MCF 10A (cell line): ENCODE data around the gene ARID3B. TPM values are rescaled to one million over a fixed set of nuclear protein-coding genes. Genes with fewer than 3 reads are reported as not detected.
A peak's percentile ranks its signal among the peaks of the same experiment; 100 is the strongest.
"Not testable (repeated sequence)": the region's sequence is repeated elsewhere in the genome, so short reads cannot be mapped to it uniquely, and the experiment has no call there.

Experiments
- BruUV-seq: library from RNA; stranded (reverse); fragments of 400-500 nt; replicated peaks from 2 replicates; lab custom pipeline; 2021; lab: Mats Ljungman, UMichigan
- CTCF ChIA-PET: fragments of 300-600 bp; sonication (Branson Sonifier 250); formaldehyde crosslinking; extraction: SDS; loops from one replicate; lab custom pipeline; 2021; ENCODE audit warnings: antibody characterized with exemption, inconsistent platforms; lab: Yijun Ruan, JAX
- POLR2A ChIA-PET: fragments of 300-600, 350-650 bp; sonication (Branson Sonifier 250); formaldehyde crosslinking; extraction: SDS; loops from one replicate; lab custom pipeline; 2020; ENCODE audit warnings: antibody characterized with exemption, inconsistent platforms; lab: Yijun Ruan, JAX
- DNase-seq: peaks from one replicate; pipeline ENCODE4 v3.0.0-alpha.2; 2018; ENCODE audit not compliant: unreplicated experiment
- H3K27ac Mint-ChIP-seq: one replicate; pipeline ENCODE4 v1.8.0; 2022; ENCODE audit warnings: mild to moderate bottlenecking, low read depth, mixed read lengths; ENCODE audit not compliant: unreplicated experiment
- H3K27me3 Mint-ChIP-seq: one replicate; pipeline ENCODE4 v1.8.0; 2022; ENCODE audit warnings: mixed read lengths; ENCODE audit not compliant: insufficient read depth, unreplicated experiment
- H3K36me3 Mint-ChIP-seq: one replicate; pipeline ENCODE4 v1.8.0; 2022; ENCODE audit warnings: mild to moderate bottlenecking, moderate library complexity, mixed read lengths; ENCODE audit not compliant: insufficient read depth, unreplicated experiment
- H3K4me1 Mint-ChIP-seq: one replicate; pipeline ENCODE4 v1.8.0; 2022; ENCODE audit warnings: mixed read lengths; ENCODE audit not compliant: insufficient read depth, unreplicated experiment
- H3K4me3 Mint-ChIP-seq: one replicate; pipeline ENCODE4 v1.8.0; 2022; ENCODE audit warnings: mild to moderate bottlenecking, moderate library complexity, mixed read lengths; ENCODE audit not compliant: unreplicated experiment
- H3K9me3 Mint-ChIP-seq: one replicate; pipeline ENCODE4 v1.8.0; 2022; ENCODE audit warnings: mixed read lengths; ENCODE audit not compliant: unreplicated experiment
- intact Hi-C: fragments of 100-400 bp; cut with micrococcal nuclease; formaldehyde crosslinking; loops from 2 replicates; pipeline ENCODE4 v1.14.1; 2022
- total RNA-seq: library from RNA; stranded (reverse); gene quantifications from 2 replicates; pipeline ENCODE4 v1.2.3, GENCODE V29; 2022
- TF ChIP-seq, protein P1 (sequence below): fragments of 200-600 bp; IDR thresholded peaks from one replicate; pipeline ENCODE4 v1.8.0; 2022; ENCODE audit warnings: antibody characterized with exemption, mild to moderate bottlenecking; ENCODE audit not compliant: unreplicated experiment

The ARID3B gene
- total RNA-seq, 1 experiment from 2014 or later = 4.7 TPM

DNA sequence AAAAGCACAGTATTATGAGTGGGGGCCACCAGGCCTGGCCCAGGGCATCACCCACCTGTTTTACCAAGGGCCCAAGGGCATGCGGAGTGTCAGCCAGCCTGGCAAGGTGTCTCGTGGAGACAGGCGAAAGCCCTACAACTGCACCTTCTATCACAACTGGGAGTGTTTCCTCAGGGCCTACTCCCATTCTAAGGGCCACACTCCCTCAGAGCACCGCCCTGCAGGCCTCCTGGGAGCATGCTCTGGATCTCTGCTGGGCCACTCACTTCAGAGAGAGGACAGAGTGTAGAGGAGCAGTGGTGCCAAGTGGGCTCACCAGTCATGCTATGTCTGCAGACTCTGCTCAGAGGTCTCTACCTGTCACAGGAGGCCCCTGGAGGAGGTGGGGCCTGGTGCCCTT, 53.4 kb downstream of the ARID3B start:
- intact Hi-C loops = no loop called here
- Mint-ChIP-seq H3K27me3 (no peaks in the 10 kb centered on the region), H3K4me3 (no peak overlapping the region), H3K36me3 (peaks cover 6% of the 10 kb centered on the region), H3K27ac (no peak overlapping the region), H3K9me3 (no peaks in the 10 kb centered on the region), H3K4me1 (peaks cover 9% of the 10 kb centered on the region)
- ChIA-PET POLR2A (no interaction called here), CTCF (no interaction called here)
- TF ChIP-seq, protein P1, sequence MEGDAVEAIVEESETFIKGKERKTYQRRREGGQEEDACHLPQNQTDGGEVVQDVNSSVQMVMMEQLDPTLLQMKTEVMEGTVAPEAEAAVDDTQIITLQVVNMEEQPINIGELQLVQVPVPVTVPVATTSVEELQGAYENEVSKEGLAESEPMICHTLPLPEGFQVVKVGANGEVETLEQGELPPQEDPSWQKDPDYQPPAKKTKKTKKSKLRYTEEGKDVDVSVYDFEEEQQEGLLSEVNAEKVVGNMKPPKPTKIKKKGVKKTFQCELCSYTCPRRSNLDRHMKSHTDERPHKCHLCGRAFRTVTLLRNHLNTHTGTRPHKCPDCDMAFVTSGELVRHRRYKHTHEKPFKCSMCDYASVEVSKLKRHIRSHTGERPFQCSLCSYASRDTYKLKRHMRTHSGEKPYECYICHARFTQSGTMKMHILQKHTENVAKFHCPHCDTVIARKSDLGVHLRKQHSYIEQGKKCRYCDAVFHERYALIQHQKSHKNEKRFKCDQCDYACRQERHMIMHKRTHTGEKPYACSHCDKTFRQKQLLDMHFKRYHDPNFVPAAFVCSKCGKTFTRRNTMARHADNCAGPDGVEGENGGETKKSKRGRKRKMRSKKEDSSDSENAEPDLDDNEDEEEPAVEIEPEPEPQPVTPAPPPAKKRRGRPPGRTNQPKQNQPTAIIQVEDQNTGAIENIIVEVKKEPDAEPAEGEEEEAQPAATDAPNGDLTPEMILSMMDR = no peak
- no peak for DNase-seq
- BruUV-seq = no TSS peak

DNA sequence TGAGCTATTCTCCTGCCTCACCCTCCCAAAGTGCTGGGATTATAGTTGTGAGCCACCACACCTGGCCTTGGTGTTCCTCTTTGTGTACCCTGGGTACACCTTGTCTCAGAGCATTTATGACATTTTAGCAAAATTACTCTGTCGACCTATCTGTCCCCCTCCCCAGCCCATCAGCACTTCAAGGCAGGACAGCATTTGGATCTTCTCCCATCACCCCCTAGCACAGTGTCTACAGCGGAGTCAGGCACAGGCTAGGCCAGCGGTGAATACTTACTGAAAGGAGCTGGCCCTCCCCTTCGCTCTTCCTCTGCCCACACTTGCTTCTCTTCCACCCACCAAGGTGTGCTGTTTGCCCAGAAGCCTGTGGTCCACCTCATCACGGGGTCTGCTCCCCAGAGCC, 54.3 kb downstream of the ARID3B start:
- no peaks in the 10 kb centered on the region for H3K27me3 Mint-ChIP-seq
- intact Hi-C loops = no loop called here
- peaks cover 6% of the 10 kb centered on the region for H3K36me3 Mint-ChIP-seq
- CTCF ChIA-PET = interaction anchor here (0.7 kb wide), 1 partner anchor 218 kb away, joined by 3 read pairs; no protein-coding TSS in a partner anchor
- H3K27ac Mint-ChIP-seq = no peak overlapping the region
- peaks cover 9% of the 10 kb centered on the region for H3K4me1 Mint-ChIP-seq
- BruUV-seq = no TSS peak
- DNase-seq = no peak
- no peak overlapping the region for H3K4me3 Mint-ChIP-seq
- POLR2A ChIA-PET = no interaction called here
- H3K9me3 Mint-ChIP-seq = no peaks in the 10 kb centered on the region
- TF ChIP-seq, protein P1 = no peak

DNA sequence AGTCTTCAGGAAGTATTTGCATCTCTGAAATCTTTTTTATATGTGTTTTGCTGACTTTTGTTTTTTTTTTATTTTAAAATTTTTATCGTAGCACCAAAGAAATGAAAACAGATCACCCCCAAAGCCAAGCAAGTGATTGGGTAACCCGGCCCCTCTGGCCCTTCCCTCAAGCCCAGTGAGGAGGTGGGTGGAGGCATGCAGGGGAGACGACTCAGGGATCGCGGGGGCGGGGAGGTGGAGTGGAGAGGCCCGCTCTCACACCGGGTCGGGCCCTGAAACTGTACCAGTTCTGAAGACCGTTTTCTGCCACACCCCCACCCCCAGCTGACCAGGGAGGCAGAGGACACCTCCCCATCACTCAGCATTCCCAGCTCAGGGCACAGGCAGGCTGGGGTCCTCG, 55.7 kb downstream of the ARID3B start:
- H3K27ac Mint-ChIP-seq, DNase-seq, H3K36me3 Mint-ChIP-seq, POLR2A ChIA-PET, CTCF ChIA-PET, H3K9me3 Mint-ChIP-seq, H3K4me3 Mint-ChIP-seq, H3K27me3 Mint-ChIP-seq, BruUV-seq, intact Hi-C loops, H3K4me1 Mint-ChIP-seq: not testable (repeated sequence)

DNA sequence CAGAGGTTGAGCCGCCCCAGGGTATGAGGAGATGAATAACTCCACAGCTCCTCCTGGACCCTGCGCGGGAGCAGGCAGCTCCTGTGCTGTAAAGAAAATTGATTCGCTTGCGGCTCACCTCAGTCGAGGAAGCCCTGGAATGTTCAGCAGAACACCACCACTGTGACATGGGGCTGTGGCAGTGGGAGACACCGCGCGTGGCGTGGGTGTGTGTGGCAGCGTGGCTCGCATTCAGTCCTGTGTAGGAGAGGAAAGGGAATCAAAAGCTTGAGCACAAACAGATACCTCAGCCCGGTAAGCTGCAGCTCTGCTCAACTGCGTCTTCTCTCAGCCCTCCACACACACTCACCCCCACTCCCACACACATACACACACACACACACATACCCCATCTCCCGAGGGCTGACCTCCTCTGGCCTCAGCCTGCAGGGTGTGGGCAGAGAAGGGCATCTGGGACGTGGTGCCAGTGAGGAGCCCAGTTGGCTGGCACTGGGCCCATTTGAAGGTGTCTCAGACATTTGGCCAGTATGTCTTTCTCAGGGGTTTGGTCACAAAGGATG, 56.2 kb downstream of the ARID3B start:
- BruUV-seq, H3K27ac Mint-ChIP-seq, H3K4me3 Mint-ChIP-seq, H3K27me3 Mint-ChIP-seq, DNase-seq, intact Hi-C loops, H3K36me3 Mint-ChIP-seq, H3K4me1 Mint-ChIP-seq, CTCF ChIA-PET, H3K9me3 Mint-ChIP-seq: not testable (repeated sequence)
- POLR2A ChIA-PET = interaction anchor here (1.6 to 2.0 kb wide), 4 partner anchors 8 to 51 kb away, joined by 12 to 14 read pairs (median 13); no protein-coding TSS in a partner anchor

DNA sequence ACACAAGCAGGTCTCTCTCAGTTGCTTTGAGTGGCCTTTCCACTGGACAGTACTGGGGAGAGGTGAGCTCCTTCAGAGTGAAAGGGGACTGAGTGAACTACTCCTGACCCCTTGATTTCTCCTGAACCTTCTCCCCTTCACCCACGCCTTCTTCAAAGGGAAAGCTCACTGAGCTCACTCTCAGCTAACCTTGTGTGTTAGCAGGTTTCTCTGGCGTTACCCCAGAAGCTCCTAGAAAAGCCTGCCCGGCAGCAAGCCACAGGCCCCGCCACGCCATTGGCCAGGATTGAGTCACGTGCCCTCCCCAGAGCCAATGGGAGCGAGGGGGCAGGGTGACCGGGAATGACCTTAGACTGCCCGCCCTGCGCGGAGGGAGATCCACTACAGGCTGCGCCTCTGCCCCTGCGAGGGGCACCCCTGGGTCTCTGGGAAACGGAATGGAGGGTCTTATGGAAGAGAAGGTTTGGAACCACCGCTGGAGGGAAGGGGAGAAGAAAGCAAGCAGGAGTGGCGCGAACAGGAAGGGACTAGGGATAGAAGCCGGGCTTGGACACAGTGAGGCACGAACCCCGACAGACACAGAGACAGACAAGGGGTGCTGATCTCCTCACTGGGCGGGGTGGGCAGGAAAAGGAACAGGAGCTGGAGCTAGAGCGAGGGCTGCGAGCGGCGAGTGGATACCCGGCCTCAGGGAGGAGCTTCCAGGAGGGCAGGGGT, 57.3 kb downstream of the ARID3B start:
- intact Hi-C loops = no loop called here
- CTCF ChIA-PET = interaction anchor here (0.6 to 1.9 kb wide), 3 partner anchors 10 to 1510 kb away, joined by 3 to 6 read pairs (median 3); no protein-coding TSS in a partner anchor
- TF ChIP-seq, protein P1 = no peak
- POLR2A ChIA-PET = interaction anchor here (0.6 to 2.0 kb wide), 11 partner anchors 9 to 1354 kb away, joined by 3 to 21 read pairs (median 8); partner anchors contain the start of genes ARID3B and CLK3
- H3K36me3 Mint-ChIP-seq = peaks cover 6% of the 10 kb centered on the region
- no TSS peak for BruUV-seq
- peak overlapping the region; percentile 80 for H3K4me3 Mint-ChIP-seq
- H3K9me3 Mint-ChIP-seq = no peaks in the 10 kb centered on the region
- H3K27me3 Mint-ChIP-seq = no peaks in the 10 kb centered on the region
- peaks cover 9% of the 10 kb centered on the region for H3K4me1 Mint-ChIP-seq
- peak overlapping the region; percentile 88 for H3K27ac Mint-ChIP-seq
- DNase-seq = peak; percentile 92
